ENCODE data around the gene KAT5. TPM values are rescaled to one million over a fixed set of nuclear protein-coding genes. Genes with fewer than 3 reads are reported as not detected.

KAT5 gene
- total and polyA plus RNA-seq, 10 of the 15 experiments (the other 5 are each of a cell fraction or from before 2014, with no cell fraction given): 3.4 to 66.1 (median 46.3) TPM

GRCh38 chr11:65692367-65692766 lies 19.7 kb upstream of the KAT5 start:
- RAD21 ChIA-PET (ENCODE audit: unreplicated experiment): interaction anchor here (0.7 kb wide), 1 partner anchor 137 kb away, joined by 3 read pairs; no protein-coding TSS in a partner anchor
- Histone ChIP-seq H4K20me1 (ENCODE audit: control insufficient read depth, insufficient read depth) (no peaks in the 10 kb centered on the region), H3K27ac (ENCODE audit: control insufficient read depth, insufficient read depth) (no peak overlapping the region), H3K9me3 (replicated peaks; ENCODE audit: control insufficient read depth, insufficient read depth, low read length) (no peaks in the 10 kb centered on the region), H3K4me3 (no peak overlapping the region), H3K4me1 (ENCODE audit: control insufficient read depth, insufficient read depth, low read length) (no peaks in the 10 kb centered on the region), H3K36me3 (ENCODE audit: control insufficient read depth in 2 of 2, insufficient read depth in 2 of 2, low read length in 1 of 2) (no peaks in the 10 kb centered on the region), H2AFZ (ENCODE audit: control insufficient read depth, low read depth, low read length) (no peak overlapping the region), H3K79me2 (ENCODE audit: control insufficient read depth, insufficient read depth, low read length) (no peaks in the 10 kb centered on the region), H3K9ac (ENCODE audit: control insufficient read depth, insufficient read depth, low read length) (no peak overlapping the region), H3K27me3 (replicated peaks in 1 of 2; ENCODE audit: control insufficient read depth in 2 of 2, insufficient read depth in 2 of 2, low read length in 1 of 2) (no peaks in the 10 kb centered on the region), H3K4me2 (ENCODE audit: control insufficient read depth, insufficient read depth) (no peak overlapping the region)
- 63% methylated on average over 11 of the region's 11 CpGs for WGBS (ENCODE audit: insufficient coverage, insufficient replicate concordance, low lambda C conversion rate, missing lambda C conversion rate)
- no peak for ATAC-seq
- in situ Hi-C loops (cut with MboI): no loop called here
- BruUV-seq (replicated peaks): no TSS peak
- CTCF ChIA-PET: interaction anchor here (1.4 kb wide), 1 partner anchor 20 kb away, joined by 3 read pairs; the partner anchor contains the start of gene KAT5
- SMC1A ChIA-PET (ENCODE audit: uncharacterized antibody, unreplicated experiment): interaction anchor here (1.5 kb wide), 1 partner anchor 12 kb away, joined by 6 read pairs; no protein-coding TSS in a partner anchor
- POLR2A ChIA-PET: no interaction called here
- no peak for FAIRE-seq
- TF ChIP-seq NFXL1 (IDR thresholded peaks at IDR 0.05; ENCODE audit: borderline replicate concordance) (no peak), HDAC2 (IDR thresholded peaks at IDR 0.05) (no peak), MXI1 (IDR thresholded peaks at IDR 0.05; ENCODE audit: low read depth, low read length) (no peak), SUZ12 (IDR thresholded peaks at IDR 0.05; ENCODE audit: unreplicated experiment) (no peak), MTA2 (IDR thresholded peaks at IDR 0.05; ENCODE audit: low read depth) (no peak), HCFC1 (IDR thresholded peaks at IDR 0.05; ENCODE audit: low read length) (no peak), ELK1 (IDR thresholded peaks at IDR 0.05; ENCODE audit: low read depth, low read length) (no peak), EP300 (IDR thresholded peaks at IDR 0.05; ENCODE audit: borderline replicate concordance in 1 of 2, control insufficient read depth in 1 of 2, low read depth in 2 of 2, low read length in 2 of 2) (no peak), USF2 (IDR thresholded peaks at IDR 0.05; ENCODE audit: borderline replicate concordance, low read depth, low read length) (no peak), LARP7 (IDR thresholded peaks at IDR 0.05) (no peak), YY1 (IDR thresholded peaks at IDR 0.05; ENCODE audit: low read depth, low read length) (no peak), NFYB (IDR thresholded peaks at IDR 0.05; ENCODE audit: insufficient read depth, low read depth, low read length) (no peak), IRF5 (IDR thresholded peaks at IDR 0.05; ENCODE audit: borderline replicate concordance) (no peak), RCOR1 (conservative IDR thresholded peaks at IDR 0.05; ENCODE audit: low read depth, low read length) (no peak), GABPA (IDR thresholded peaks at IDR 0.05; ENCODE audit: low read depth) (no peak), CHD1 (IDR thresholded peaks at IDR 0.05; ENCODE audit: low read depth, low read length) (no peak), ZBED1 (IDR thresholded peaks at IDR 0.05; ENCODE audit: borderline replicate concordance) (no peak)
- DNase-seq (ENCODE audit: low read depth, low spot score): no peak
- intact Hi-C loops (cut with micrococcal nuclease; ENCODE audit: unreplicated experiment): no loop called here

Measured in GM12878 (cell line).